Prostate gland (tissue), 2 donors: ENCODE results near the gene HOXA10.

Experiments
- CTCF ChIP-seq, 4 experiments: fragments of 200-600 bp in 2 of 4; fragments of 450-650 bp in 2 of 4; sonication (generic) in 2 of 4; IDR thresholded peaks; 1 replicate in 3 of 4; 2 replicates in 1 of 4; pipeline ENCODE4 v1.5.1; 2016 to 2019; ENCODE audit warnings: antibody characterized with exemption in 4 of 4, mild to moderate bottlenecking in 2 of 4, moderate library complexity in 2 of 4
- POLR2A ChIP-seq: fragments of 450-650 bp; IDR thresholded peaks from one replicate; pipeline ENCODE4 v1.6.1; 2016; ENCODE audit warnings: antibody characterized with exemption, mild to moderate bottlenecking
- POLR2AphosphoS5 ChIP-seq: sonication (generic); formaldehyde crosslinking; IDR thresholded peaks from one replicate; pipeline ENCODE4 v1.6.1; 2017; ENCODE audit warnings: antibody characterized with exemption

DNA sequence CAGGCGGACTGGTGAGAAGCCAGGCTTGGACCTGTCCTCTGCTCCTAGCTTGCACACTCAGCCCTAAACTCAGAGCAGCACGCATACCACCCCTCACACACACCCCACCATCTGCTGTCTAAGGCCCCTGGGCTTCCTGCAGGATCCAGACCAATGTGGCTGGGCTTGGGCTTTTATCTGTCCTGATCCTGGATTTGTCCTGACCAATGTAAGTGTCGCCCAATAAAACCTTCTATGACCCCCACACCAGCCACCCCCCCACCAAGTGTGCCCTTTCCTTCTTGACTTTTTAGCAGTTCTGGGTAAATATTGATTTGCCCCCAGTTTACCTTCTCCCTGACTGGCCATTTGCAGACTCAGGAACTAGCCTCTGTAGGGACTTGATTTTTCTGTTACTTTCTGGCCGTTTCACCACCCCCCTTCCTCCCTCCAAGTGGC is 27.5 kb upstream of the HOXA10 start:
- TF ChIP-seq CTCF (IDR thresholded peaks at IDR 0.05) = no peak
- TF ChIP-seq POLR2A = no peak
- TF ChIP-seq POLR2AphosphoS5 = no peak
